Endodermal cell (in vitro differentiated cells): Measurements from ENCODE around the gene DSEL. TPM values are rescaled to one million over a fixed set of nuclear protein-coding genes. Genes with fewer than 3 reads are reported as not detected.

Experiments
- DNase-seq: peaks from one replicate; pipeline ENCODE4 v3.0.0-alpha.2; 2017
- H3K27ac ChIP-seq: 2 replicates; pipeline ENCODE4 v1.5.1; 2013; ENCODE audit warnings: mild to moderate bottlenecking, low read depth, low read length, moderate library complexity
- H3K27me3 ChIP-seq: 2 replicates; pipeline ENCODE4 v1.6.1; 2013; ENCODE audit warnings: mild to moderate bottlenecking, low read length, moderate library complexity; ENCODE audit not compliant: insufficient read depth, control insufficient read depth, poor library complexity, severe bottlenecking
- H3K36me3 ChIP-seq: 2 replicates; pipeline ENCODE4 v1.7.0; 2013; ENCODE audit warnings: mild to moderate bottlenecking, low read length, moderate library complexity; ENCODE audit not compliant: control insufficient read depth, insufficient read depth
- H3K4me1 ChIP-seq: one replicate; pipeline ENCODE4 v1.7.0; 2013; ENCODE audit warnings: low read length; ENCODE audit not compliant: control insufficient read depth, insufficient read depth
- H3K4me3 ChIP-seq: 2 replicates; pipeline ENCODE4 v1.5.1; 2013; ENCODE audit warnings: mild to moderate bottlenecking, low read length, moderate library complexity
- H3K9ac ChIP-seq: 2 replicates; pipeline ENCODE4 v1.6.1; 2013; ENCODE audit warnings: mild to moderate bottlenecking, low read length, moderate library complexity; ENCODE audit not compliant: poor library complexity, severe bottlenecking; ENCODE audit errors: extremely low read depth
- H3K9me3 ChIP-seq: 2 replicates; pipeline ENCODE4 v1.6.1; 2013; ENCODE audit warnings: mild to moderate bottlenecking, low read length, moderate library complexity; ENCODE audit not compliant: control insufficient read depth
- H3K27ac Mint-ChIP-seq: 2 replicates; pipeline ENCODE4 v1.8.0; 2020; ENCODE audit warnings: mixed read lengths
- H3K27me3 Mint-ChIP-seq: 2 replicates; pipeline ENCODE4 v1.8.0; 2021; ENCODE audit warnings: mild to moderate bottlenecking, mixed read lengths; ENCODE audit not compliant: insufficient read depth
- H3K36me3 Mint-ChIP-seq: 2 replicates; pipeline ENCODE4 v1.8.0; 2020; ENCODE audit warnings: low read depth, mixed read lengths
- H3K4me1 Mint-ChIP-seq: 2 replicates; pipeline ENCODE4 v1.8.0; 2020; ENCODE audit warnings: mixed read lengths
- H3K4me3 Mint-ChIP-seq: 2 replicates; pipeline ENCODE4 v1.8.0; 2020; ENCODE audit warnings: mild to moderate bottlenecking, moderate library complexity, mixed read lengths
- H3K9me3 Mint-ChIP-seq: 2 replicates; pipeline ENCODE4 v1.8.0; 2020; ENCODE audit warnings: mild to moderate bottlenecking, mixed read lengths
- WGBS, 2 experiments: methylation state at CpG; one replicate each; pipeline versions ENCODE4 v1.1.5 to v1.1.7; 2013; ENCODE audit warnings: missing lambda C conversion rate in 2 of 2, mixed read lengths in 1 of 2; ENCODE audit not compliant: insufficient coverage in 1 of 2, insufficient read length in 1 of 2; 5-methylcytosine and 5-hydroxymethylcytosine counted together
- total RNA-seq, 2 donors: library from RNA; stranded (reverse); fragmentation: NEBNext Ultra II Directional in 1 of 2; extraction: Animal tissue kit (Norgen Biotek cat#: 25700) in 1 of 2; gene quantifications; 2 replicates in 1 of 2; 3 replicates in 1 of 2; pipeline ENCODE4 v1.2.1, GENCODE V29; 2021
- TF ChIP-seq, protein P1 (sequence below): fragments of 200-600 bp; sonication (generic); conservative IDR thresholded peaks from 2 replicates; pipeline ENCODE4 v1.5.0; 2021; ENCODE audit warnings: antibody characterized with exemption, mild to moderate bottlenecking

The DSEL gene
- total RNA-seq, 2 donors from 2014 or later: 6.0 to 9.0 TPM

- no peaks in the 10 kb centered on the region for H3K36me3 Mint-ChIP-seq
Measured at GRCh38 chr18:67476585-67476984, 39.9 kb downstream of the DSEL start.

DNA sequence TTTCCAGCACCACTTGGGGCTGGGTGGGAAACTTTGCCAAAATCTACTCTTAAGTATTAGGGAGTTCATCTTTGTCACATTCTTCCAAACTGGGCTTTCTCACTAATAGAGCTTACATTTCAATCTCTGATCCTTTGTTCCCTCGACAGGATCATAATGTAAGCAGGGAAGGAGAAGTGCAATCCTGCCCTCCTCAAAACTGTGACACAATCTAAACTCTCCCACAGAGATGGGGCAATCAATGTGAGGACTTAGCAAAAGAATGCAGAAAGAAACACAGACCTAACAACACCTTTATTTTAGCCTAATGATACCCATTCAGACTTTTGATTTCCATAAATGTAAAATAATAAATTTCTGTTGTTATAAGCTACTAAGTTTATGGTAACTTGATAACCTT lies 40.8 kb downstream of the DSEL start:
- no peak overlapping the region for H3K9ac ChIP-seq
- H3K9me3 ChIP-seq: no peaks in the 10 kb centered on the region
- Mint-ChIP-seq H3K27me3 (no peaks in the 10 kb centered on the region), H3K4me1 (no peaks in the 10 kb centered on the region), H3K4me3 (no peak overlapping the region), H3K27ac (no peak overlapping the region), H3K9me3 (no peaks in the 10 kb centered on the region), H3K36me3 (no peaks in the 10 kb centered on the region)
- TF ChIP-seq, protein P1, sequence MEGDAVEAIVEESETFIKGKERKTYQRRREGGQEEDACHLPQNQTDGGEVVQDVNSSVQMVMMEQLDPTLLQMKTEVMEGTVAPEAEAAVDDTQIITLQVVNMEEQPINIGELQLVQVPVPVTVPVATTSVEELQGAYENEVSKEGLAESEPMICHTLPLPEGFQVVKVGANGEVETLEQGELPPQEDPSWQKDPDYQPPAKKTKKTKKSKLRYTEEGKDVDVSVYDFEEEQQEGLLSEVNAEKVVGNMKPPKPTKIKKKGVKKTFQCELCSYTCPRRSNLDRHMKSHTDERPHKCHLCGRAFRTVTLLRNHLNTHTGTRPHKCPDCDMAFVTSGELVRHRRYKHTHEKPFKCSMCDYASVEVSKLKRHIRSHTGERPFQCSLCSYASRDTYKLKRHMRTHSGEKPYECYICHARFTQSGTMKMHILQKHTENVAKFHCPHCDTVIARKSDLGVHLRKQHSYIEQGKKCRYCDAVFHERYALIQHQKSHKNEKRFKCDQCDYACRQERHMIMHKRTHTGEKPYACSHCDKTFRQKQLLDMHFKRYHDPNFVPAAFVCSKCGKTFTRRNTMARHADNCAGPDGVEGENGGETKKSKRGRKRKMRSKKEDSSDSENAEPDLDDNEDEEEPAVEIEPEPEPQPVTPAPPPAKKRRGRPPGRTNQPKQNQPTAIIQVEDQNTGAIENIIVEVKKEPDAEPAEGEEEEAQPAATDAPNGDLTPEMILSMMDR: no peak
- 33 to 78% methylated on average over 1 of the region's 1 CpG for WGBS, 2 experiments
- H3K27ac ChIP-seq: no peak overlapping the region
- H3K27me3 ChIP-seq: no peaks in the 10 kb centered on the region
- H3K4me3 ChIP-seq: no peak overlapping the region
- H3K36me3 ChIP-seq: no peaks in the 10 kb centered on the region
- DNase-seq: no peak
- no peaks in the 10 kb centered on the region for H3K4me1 ChIP-seq

More at GRCh38 chr18:67476585-67476984, 39.9 kb downstream of the DSEL start:
- no peaks in the 10 kb centered on the region for H3K36me3 ChIP-seq
- Mint-ChIP-seq H3K27ac (no peak overlapping the region), H3K27me3 (no peaks in the 10 kb centered on the region), H3K4me1 (no peaks in the 10 kb centered on the region), H3K9me3 (no peaks in the 10 kb centered on the region), H3K4me3 (no peak overlapping the region)
- H3K4me3 ChIP-seq: no peak overlapping the region
- no peak overlapping the region for H3K9ac ChIP-seq
- no peak overlapping the region for H3K27ac ChIP-seq
- no peaks in the 10 kb centered on the region for H3K9me3 ChIP-seq
- H3K27me3 ChIP-seq: no peaks in the 10 kb centered on the region
- WGBS, 2 experiments: 93 to 96% methylated on average over 2 to 3 of the region's 3 CpGs
- no peaks in the 10 kb centered on the region for H3K4me1 ChIP-seq
- no peak for DNase-seq
- TF ChIP-seq, protein P1: no peak

- TF ChIP-seq, protein P1: no peak
- Histone ChIP-seq H3K4me1 (no peaks in the 10 kb centered on the region), H3K27ac (no peak overlapping the region), H3K27me3 (no peaks in the 10 kb centered on the region), H3K4me3 (no peak overlapping the region), H3K9me3 (no peaks in the 10 kb centered on the region), H3K36me3 (no peaks in the 10 kb centered on the region), H3K9ac (no peak overlapping the region)
- Mint-ChIP-seq H3K36me3 (no peaks in the 10 kb centered on the region), H3K4me3 (no peak overlapping the region), H3K27ac (no peak overlapping the region), H3K4me1 (peaks cover 8% of the 10 kb centered on the region), H3K27me3 (peaks cover 2% of the 10 kb centered on the region), H3K9me3 (no peaks in the 10 kb centered on the region)
- no peak for DNase-seq
Measured at GRCh38 chr18:67468038-67468437, 48.5 kb downstream of the DSEL start.
